Dedifferentiated amniotic fluid mesenchymal stem cell (primary cell): ENCODE data around the gene TP53.
"Not testable (repeated sequence)": the region's sequence is repeated elsewhere in the genome, so short reads cannot be mapped to it uniquely, and the experiment has no call there.

ENCODE experiments used
- DNase-seq: peaks from one replicate; pipeline ENCODE4 v3.0.0-alpha.2; 2016; ENCODE audit errors: extremely low spot score

TP53 gene

GRCh38 chr17:7674934-7675333 is 12.4 kb downstream of the TP53 start:
- DNase-seq, result no peak

- DNase-seq, result no peak
Observed at GRCh38 chr17:7673239-7673638, 14.1 kb downstream of the TP53 start.

- no peak for DNase-seq
Observed at GRCh38 chr17:7668482-7668881, 18.8 kb downstream of the TP53 start.

GRCh38 chr17:7667656-7668406 is 19.5 kb downstream of the TP53 start:
- no peak for DNase-seq

GRCh38 chr17:7656958-7657609 is 30.2 kb downstream of the TP53 start:
- DNase-seq, result no peak

GRCh38 chr17:7655541-7655840 is 31.8 kb downstream of the TP53 start:
- DNase-seq, result no peak

GRCh38 chr17:7654832-7655540 is 32.3 kb downstream of the TP53 start:
- no peak for DNase-seq

- DNase-seq, result no peak
Observed at GRCh38 chr17:7652388-7653356, 34.6 kb downstream of the TP53 start.

- DNase-seq, result no peak
Observed at GRCh38 chr17:7651665-7652387, 35.5 kb downstream of the TP53 start.

GRCh38 chr17:7651097-7651664 is 36.1 kb downstream of the TP53 start:
- no peak for DNase-seq

- DNase-seq, result no peak
Observed at GRCh38 chr17:7650509-7651096, 36.7 kb downstream of the TP53 start, which contains the start of gene ATP1B2. Gene ATP1B2 (plus strand): TSS chr17:7650926. CDS start chr17:7651519, 593 bp downstream.

GRCh38 chr17:7647018-7647417 is 40.3 kb downstream of the TP53 start:
- no peak for DNase-seq

GRCh38 chr17:7646457-7646856 is 40.8 kb downstream of the TP53 start:
- DNase-seq, result no peak

- DNase-seq, result no peak
Observed at GRCh38 chr17:7644775-7645174, 42.5 kb downstream of the TP53 start.

- not testable (repeated sequence) for DNase-seq
Observed at GRCh38 chr17:7641635-7642034, 45.7 kb downstream of the TP53 start.

GRCh38 chr17:7640783-7641182 is 46.5 kb downstream of the TP53 start:
- no peak for DNase-seq

- no peak for DNase-seq
Observed at GRCh38 chr17:7636163-7636562, 51.1 kb downstream of the TP53 start.

GRCh38 chr17:7634384-7634783 is 52.9 kb downstream of the TP53 start:
- DNase-seq, result no peak

GRCh38 chr17:7633093-7633492 is 54.2 kb downstream of the TP53 start:
- no peak for DNase-seq

GRCh38 chr17:7632492-7632894 is 54.8 kb downstream of the TP53 start:
- DNase-seq, result no peak
